Erythroblast (primary cell): ENCODE measurements around the gene CNTNAP5.

ENCODE experiments used
- GATA1 ChIP-seq: IDR thresholded peaks from 2 replicates; pipeline ENCODE4 v1.6.1; 2011; ENCODE audit warnings: low read depth, mild to moderate bottlenecking, control low read depth, low read length, moderate library complexity
- POLR2A ChIP-seq: IDR thresholded peaks from 2 replicates; pipeline ENCODE4 v1.6.1; 2011; ENCODE audit warnings: mild to moderate bottlenecking, low read length

- TF ChIP-seq POLR2A (no peak), GATA1 (no peak)
Measured at GRCh38 chr2:124320051-124320688, 295.1 kb downstream of the CNTNAP5 start.
